SJCRH30 (cell line): ENCODE data around the gene SH3BGRL3. TPM values are rescaled to one million over a fixed set of nuclear protein-coding genes. Genes with fewer than 3 reads are reported as not detected.
"Not testable (repeated sequence)": the region's sequence is repeated elsewhere in the genome, so short reads cannot be mapped to it uniquely, and the experiment has no call there.

Experiments
- DNase-seq, 2 experiments: peaks; one replicate each; pipeline ENCODE4 v3.0.0-alpha.2; 2015 to 2020
- H3K27ac ChIP-seq: fragments of 250-450 bp; sonication (Bioruptor Pico); 2 replicates; pipeline ENCODE4 v1.5.1; 2020; ENCODE audit warnings: mild to moderate bottlenecking, moderate library complexity
- H3K27me3 ChIP-seq: fragments of 250-450 bp; sonication (Bioruptor Pico); 2 replicates; pipeline ENCODE4 v1.5.1; 2020; ENCODE audit warnings: mild to moderate bottlenecking, moderate library complexity
- H3K36me3 ChIP-seq: fragments of 250-450 bp; sonication (Bioruptor Pico); 2 replicates; pipeline ENCODE4 v1.5.1; 2020; ENCODE audit warnings: mild to moderate bottlenecking, moderate library complexity
- H3K4me1 ChIP-seq: fragments of 250-450 bp; sonication (Bioruptor Pico); 2 replicates; pipeline ENCODE4 v1.5.1; 2020; ENCODE audit warnings: mild to moderate bottlenecking, moderate library complexity
- H3K4me3 ChIP-seq: fragments of 250-450 bp; sonication (Bioruptor Pico); 2 replicates; pipeline ENCODE4 v1.5.1; 2020; ENCODE audit warnings: mild to moderate bottlenecking, moderate library complexity
- H3K9me3 ChIP-seq: fragments of 250-450 bp; sonication (Bioruptor Pico); replicated peaks from 2 replicates; pipeline ENCODE4 v1.5.1; 2020; ENCODE audit warnings: mild to moderate bottlenecking, moderate library complexity
- total RNA-seq: library from RNA; depleted of rRNA; stranded (reverse); fragments of >200 nt; shearing (Covaris generic); gene quantifications from 2 replicates; pipeline ENCODE4 v1.2.3, GENCODE V29; 2014

The SH3BGRL3 gene
- total RNA-seq, 1 experiment from 2014 or later, result 41.5 TPM

DNA sequence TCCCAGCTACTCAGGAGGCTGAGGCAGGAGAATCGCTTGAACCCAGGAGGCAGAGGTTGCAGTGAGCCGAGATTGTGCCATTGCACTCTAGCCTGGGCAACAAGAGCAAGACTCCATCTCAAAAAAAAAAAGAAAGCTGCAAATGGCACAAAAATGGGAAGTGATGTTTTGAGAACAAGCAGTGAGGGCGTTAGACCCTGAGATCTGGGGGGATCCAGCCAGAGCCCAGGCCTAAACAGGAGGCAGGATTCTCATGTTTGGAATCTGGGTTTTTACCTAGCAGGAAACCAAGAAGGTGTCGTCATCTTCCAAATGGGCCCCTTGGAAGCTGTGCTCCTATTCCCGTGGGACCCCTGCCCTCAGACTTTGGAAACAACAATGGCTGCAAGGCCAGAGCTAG lies 12.8 kb downstream of the SH3BGRL3 start:
- not testable (repeated sequence) for H3K9me3 ChIP-seq, DNase-seq, H3K27me3 ChIP-seq, H3K4me1 ChIP-seq, H3K36me3 ChIP-seq, H3K27ac ChIP-seq, H3K4me3 ChIP-seq

DNA sequence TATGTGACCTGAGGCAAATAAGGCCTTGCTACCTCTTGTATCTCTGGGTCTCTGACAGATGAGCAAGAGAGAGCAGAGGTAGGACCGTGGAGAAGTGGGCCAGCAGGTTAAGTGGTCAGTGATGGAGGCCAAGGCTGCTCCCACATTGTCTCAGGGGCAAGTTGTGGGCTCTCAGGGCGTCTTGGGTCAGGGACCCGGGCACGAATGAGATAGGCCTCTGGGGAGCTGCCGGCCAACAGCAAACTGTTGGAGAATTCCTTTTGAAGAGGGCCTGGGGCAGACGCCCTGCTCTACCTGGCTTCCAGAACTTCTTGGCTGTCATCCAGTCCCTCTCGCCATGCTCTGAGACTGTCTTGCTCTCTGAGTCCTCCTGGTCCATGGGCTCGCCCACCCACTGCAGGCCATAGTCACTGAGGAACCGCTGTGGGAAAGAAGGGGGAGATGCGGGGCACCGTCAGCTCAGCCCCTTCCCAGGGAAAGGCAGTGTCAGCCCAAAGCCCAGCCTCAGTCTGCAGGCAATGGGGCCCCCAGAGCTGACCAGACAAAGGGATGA lies 14.1 kb downstream of the SH3BGRL3 start:
- no peak for DNase-seq
- Histone ChIP-seq H3K4me3 (no peak overlapping the region), H3K4me1 (peaks cover 15% of the 10 kb centered on the region), H3K27ac (no peak overlapping the region), H3K36me3 (no peaks in the 10 kb centered on the region), H3K9me3 (no peaks in the 10 kb centered on the region), H3K27me3 (no peaks in the 10 kb centered on the region)

DNA sequence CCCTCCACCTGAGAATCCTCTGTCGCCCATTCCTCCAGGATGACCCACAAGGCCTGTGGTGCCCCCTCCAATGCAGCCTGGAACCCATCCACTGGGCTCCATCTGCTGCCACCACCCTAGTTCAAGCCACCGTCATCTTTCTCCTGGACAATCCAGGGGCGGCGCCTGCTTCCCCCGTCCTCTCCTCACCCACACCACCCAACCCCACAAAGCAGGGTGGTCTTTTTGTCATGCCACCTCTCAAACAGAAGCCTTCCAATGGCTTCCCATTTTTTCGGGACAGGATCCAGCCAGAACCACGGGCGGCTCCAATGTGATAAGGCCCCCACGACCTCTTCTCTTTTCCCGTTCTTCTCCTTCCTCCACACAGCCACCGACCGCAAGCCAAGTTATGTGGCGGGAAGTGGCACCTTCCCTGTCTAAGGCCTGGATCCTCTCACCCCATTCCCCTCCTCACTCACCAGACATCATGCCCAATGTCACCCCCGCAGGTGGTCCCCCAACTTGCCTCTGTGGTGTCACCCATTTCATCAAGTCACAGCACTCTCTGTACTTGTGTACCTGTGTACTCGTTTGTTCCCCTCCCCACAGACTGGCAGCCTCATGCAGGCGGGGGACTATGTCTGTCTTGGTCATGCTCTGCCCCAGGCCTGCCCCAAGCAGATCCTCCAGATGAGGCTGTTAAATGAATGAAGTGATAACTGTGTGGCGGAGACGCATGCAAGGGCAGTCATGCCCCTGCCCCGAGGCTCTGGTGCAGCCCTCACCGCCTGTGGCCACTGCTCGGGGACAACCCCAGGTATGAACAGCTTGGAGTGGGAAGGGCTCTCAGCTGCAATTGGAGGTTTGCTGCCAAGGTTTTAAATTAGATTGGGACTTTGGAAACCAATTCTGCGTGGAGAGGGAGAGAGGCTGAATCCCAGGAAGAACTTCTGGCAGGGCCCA lies 15.6 kb downstream of the SH3BGRL3 start:
- Histone ChIP-seq H3K36me3 (no peaks in the 10 kb centered on the region), H3K27me3 (no peaks in the 10 kb centered on the region), H3K9me3 (no peaks in the 10 kb centered on the region), H3K4me3 (no peak overlapping the region), H3K4me1 (peaks cover 16% of the 10 kb centered on the region), H3K27ac (no peak overlapping the region)
- DNase-seq, result no peak

DNA sequence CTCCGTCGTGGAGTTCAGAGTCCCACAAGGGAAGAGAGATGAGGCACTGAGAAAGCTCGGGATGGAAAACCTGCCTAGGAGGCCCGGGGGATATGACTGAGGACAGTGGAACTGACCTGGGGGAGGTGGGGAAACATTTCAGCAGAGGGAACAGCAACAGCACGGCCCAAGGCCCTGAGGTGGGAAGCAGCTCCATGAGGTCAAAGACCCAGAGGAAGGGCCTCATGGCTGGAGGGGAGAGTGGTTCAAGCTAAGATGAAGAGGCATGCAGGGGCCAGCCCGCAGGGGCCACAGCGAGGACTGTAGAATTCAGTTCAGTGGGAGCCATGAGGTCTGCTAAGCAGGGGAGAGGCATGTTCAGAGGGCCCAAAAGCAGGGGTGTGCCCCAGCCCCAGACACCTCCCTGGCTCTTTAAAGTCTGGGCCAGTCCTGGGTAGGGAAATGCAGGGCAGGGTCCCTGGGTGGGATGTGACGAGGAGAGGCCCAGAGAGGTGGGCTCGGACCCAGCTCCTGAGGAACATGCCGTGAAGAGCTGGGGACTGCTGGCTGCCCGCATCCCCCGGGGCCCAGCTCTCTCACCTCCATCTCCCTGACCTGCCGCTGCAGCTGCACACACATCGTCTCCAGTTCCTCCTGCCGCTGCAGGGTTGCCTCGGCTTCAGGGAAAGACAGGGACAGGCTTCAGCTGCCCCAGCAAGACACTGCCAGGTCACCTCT lies 16.6 kb downstream of the SH3BGRL3 start:
- H3K4me1 ChIP-seq, result peaks cover 16% of the 10 kb centered on the region
- DNase-seq, result no peak

DNA sequence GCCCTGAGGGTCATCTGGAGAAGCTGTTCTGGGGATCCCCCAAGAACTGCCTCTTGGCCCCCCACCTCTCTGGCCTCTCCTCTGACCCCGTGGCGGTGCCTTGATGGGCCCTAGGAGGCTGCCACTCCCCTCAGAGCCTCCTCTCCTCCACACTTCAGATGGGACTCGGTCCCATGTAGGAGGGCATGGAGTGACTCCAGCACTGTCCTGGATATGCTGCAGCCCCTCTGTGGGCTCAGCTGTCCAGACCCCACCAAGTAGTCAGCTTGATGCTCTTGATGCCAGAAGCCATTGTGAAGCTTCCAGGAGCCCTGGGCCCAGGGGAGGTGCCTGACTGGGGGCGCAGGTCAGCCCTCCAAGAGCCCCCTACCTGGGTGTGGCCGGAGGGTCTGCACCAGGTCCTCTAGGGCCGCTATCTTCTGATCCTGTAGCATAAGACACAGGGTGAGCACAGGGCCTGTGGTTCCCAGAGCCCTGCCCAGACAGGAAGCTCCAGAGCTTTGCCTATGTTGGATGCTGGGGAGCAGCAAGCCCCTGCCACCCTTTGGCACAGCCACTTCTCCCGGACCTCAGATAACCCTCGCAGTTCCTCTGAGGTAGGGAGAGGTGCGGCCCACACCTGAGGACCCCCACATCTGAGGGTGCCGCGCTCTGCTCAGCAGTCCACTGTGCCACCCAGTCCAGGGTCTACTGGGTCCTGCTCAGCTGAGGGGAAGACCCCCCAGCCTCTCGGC lies 17.3 kb downstream of the SH3BGRL3 start:
- H3K4me3 ChIP-seq, result no peak overlapping the region
- no peaks in the 10 kb centered on the region for H3K9me3 ChIP-seq
- H3K4me1 ChIP-seq, result peaks cover 16% of the 10 kb centered on the region
- H3K36me3 ChIP-seq, result no peaks in the 10 kb centered on the region
- DNase-seq, result no peak
- H3K27me3 ChIP-seq, result no peaks in the 10 kb centered on the region
- no peak overlapping the region for H3K27ac ChIP-seq

More for the DNA sequence above, 16.6 kb downstream of the SH3BGRL3 start:
- no peak overlapping the region for H3K4me3 ChIP-seq
- H3K27ac ChIP-seq, result no peak overlapping the region
- H3K36me3 ChIP-seq, result no peaks in the 10 kb centered on the region
- H3K27me3 ChIP-seq, result no peaks in the 10 kb centered on the region
- H3K9me3 ChIP-seq, result no peaks in the 10 kb centered on the region

DNA sequence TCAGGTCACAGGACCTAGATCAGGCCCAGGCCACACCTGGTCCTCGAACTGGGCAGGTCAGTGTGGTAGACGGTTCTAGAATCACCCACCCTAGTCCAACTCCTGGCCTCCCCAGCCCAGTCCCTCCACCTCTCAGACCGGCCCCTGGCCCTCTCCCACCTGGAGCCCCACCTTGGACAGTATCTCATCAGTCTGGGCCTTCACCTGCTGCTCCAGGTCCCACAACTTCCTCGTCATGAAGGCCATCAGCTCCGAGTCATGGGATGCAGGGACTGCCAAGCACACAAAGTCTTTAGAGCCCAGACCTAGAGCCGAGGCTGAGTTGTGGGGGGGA lies 17.9 kb downstream of the SH3BGRL3 start:
- Histone ChIP-seq H3K4me3 (no peak overlapping the region), H3K4me1 (peaks cover 21% of the 10 kb centered on the region), H3K27ac (peak overlapping the region; percentile 23), H3K9me3 (no peaks in the 10 kb centered on the region), H3K27me3 (no peaks in the 10 kb centered on the region), H3K36me3 (no peaks in the 10 kb centered on the region)
- no peak for DNase-seq

DNA sequence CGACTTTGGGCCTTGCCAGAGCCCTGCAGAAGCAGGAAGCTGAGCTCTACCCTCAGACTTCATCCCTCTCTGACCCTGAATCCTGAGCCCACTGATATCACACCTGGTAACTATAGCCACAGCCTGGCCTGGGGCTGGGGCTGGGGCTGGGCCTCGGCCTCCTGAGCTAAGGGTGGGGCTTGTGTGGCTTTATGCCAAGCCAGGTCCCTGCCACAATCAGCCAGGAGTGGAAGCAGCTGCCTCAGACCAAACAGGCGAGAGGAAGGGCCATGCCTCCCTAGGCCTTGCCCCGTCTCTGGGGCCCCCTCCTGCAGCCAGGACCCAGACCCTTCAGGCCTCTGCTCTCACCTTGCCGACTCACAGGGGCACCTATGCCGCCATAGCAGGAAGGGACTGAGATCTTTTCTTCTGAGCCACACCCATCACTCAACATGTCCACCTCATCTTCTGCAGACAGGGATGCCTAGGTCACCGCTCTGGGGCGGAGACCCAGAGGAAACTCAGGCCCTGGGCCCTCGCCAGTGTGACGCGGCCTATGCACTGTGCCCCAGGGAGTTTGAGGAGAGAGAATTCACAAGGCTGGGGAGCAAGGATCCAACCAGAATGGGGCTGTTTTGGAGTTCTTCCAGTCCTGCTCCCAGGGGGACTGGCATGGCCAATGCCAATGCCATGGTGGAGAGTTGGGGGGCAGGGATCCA lies 20.8 kb downstream of the SH3BGRL3 start:
- no peak for DNase-seq
- H3K9me3 ChIP-seq, result no peaks in the 10 kb centered on the region
- H3K27ac ChIP-seq, result no peak overlapping the region
- no peaks in the 10 kb centered on the region for H3K27me3 ChIP-seq
- H3K4me1 ChIP-seq, result peaks cover 25% of the 10 kb centered on the region
- H3K36me3 ChIP-seq, result no peaks in the 10 kb centered on the region
- no peak overlapping the region for H3K4me3 ChIP-seq

DNA sequence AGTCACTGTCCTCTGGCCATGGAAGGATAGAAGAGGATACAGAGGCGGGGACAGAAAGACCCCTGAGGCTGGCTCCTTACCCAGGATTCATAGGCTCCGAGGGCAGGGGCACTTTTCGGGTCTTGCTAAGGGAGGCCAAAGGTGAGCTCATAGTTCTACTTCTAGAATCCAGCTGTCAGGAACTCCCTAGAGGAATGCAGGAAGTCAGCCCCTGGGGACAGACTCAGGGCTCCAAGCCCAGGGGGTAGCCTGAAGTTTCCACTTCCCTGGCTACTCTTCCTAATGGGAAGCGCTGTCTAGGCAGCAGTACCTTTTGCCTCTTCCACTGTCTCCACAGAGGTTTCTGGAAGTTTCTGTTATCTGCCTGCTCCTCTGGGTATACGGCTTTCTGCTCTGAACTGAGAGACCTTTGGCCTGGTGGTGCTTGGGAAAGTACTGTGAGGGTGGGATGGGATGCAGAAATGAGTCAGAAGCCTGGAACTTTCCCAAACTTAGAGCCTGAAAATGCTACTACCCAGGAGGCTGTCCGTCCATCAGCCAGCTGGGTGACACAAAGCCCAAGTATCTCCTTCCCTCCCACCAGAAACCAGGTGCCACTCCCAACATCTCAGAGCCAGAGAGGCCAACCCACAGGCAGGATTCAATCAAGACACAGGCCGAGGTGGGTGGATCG lies 23.0 kb downstream of the SH3BGRL3 start:
- Histone ChIP-seq H3K36me3 (no peaks in the 10 kb centered on the region), H3K27me3 (no peaks in the 10 kb centered on the region; the same call in 1 of the 2 replicates), H3K4me3 (no peak overlapping the region), H3K4me1 (peaks cover 26% of the 10 kb centered on the region), H3K9me3 (no peaks in the 10 kb centered on the region), H3K27ac (no peak overlapping the region)
- peak; percentile 37 to 38 for DNase-seq

DNA sequence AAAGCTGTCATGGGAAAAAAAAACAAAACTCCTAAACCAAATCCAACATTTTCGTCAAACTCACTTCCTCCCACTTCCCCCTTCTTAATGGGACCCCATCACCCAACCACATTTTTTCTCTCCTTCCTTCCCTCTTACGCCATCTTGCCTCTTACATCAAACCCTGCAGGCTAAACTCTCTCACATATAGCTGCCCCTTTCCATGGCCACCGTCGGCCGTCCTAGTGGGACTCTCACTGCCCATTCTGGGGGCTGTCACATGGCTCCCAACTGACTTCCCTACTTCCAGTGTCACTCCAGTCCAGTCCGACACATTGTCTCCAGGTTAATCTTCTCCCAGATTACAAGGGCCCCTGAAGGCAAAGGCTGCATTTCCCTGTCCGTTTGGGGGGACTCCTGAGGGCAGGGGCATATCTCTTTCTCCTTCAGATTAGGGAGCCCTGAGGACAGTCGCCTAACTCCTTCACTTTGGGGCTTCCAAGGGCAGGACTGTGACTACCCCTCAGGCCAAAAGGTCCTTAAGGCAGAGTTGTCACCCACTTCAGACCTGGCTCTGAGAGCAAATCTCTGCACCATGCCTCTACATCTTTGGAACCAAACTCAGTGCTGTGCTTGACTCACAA lies 25.9 kb downstream of the SH3BGRL3 start:
- Histone ChIP-seq H3K27ac (no peak overlapping the region), H3K4me3 (peak overlapping the region; percentile 75), H3K9me3 (no peaks in the 10 kb centered on the region), H3K4me1 (peaks cover 13% of the 10 kb centered on the region), H3K36me3 (no peaks in the 10 kb centered on the region), H3K27me3 (peaks cover 9% of the 10 kb centered on the region)
- no peak for DNase-seq

DNA sequence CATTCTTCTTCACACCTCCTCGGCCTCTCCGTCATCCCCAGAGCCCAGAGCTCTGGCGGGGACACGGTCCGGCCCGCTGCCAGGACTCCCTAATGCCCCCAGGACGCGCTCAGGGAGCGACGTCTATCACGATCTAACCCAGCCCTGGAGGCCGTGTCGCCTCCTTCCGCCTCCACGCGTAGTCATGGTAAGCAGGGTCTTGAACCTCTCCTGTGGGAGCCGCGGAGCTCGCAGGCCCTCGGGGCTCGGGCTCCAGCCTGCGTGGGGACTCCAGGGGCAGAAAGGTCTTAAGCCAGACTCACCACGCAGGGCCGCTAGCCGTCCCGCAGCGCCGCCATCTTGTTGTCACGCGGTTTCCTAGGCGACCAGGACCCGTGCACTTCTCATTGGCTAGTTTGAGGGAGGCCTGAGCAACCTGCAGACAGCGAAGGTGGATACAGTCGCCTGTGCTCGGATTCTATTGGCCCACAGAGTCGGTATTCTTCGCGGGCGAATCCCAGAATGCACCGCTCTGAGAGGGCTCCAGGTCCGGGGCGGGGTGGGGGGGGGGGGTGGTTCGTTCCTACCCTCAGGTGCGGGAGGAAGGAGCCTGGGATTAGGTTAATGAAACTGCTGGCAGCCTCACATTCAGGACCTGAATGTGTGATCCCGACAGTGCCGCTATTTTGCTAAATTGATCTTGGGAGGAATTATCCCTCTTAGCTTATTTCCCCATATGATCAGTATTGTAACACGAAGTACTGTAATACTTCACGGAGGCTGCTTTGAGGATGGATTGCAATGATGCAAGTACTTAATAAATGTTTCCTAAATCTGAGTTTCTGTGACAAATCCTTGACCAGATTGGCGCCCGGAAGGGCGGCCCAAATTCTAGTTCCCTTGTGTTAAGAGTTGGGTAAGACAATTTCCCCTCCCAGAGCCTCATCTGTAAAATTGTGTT lies 26.7 kb downstream of the SH3BGRL3 start, which contains the start of gene UBXN11:
Gene UBXN11 (minus strand): TSS at position 347 of the 940 bp plus-strand sequence. CDS start 3,753 bp downstream, outside the sequence.
- Histone ChIP-seq H3K27me3 (peaks cover 10% of the 10 kb centered on the region), H3K27ac (no peak within 1 kb of the TSS), H3K9me3 (no peaks in the 10 kb centered on the region), H3K4me1 (peaks cover 13% of the 10 kb centered on the region), H3K4me3 (peak within 1 kb of the TSS; percentile 75), H3K36me3 (no peaks in the 10 kb centered on the region)
- peak; percentile 95 to 97 for DNase-seq

DNA sequence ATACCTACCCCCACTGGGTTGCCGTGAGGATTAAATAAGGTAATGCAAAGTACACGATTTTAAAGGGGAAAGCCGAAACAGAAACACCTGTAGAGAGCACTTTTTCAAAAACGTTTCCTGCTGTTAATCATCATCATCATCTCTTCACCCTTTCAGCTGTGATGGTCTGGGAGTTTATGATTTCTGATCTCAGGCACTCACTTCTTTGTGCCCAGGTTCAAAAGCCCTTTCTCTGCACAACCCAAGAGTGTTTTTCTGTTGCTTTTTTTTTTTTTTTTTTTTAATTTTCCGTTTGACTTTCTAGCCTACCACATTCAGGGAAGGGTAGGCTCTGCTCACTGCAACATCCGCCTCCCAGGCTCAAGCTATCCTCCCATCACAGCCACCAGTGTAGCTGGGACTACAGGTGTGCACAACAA lies 27.5 kb downstream of the SH3BGRL3 start:
- H3K36me3 ChIP-seq, result no peaks in the 10 kb centered on the region
- H3K4me3 ChIP-seq, result no peak overlapping the region; the same call in 1 of the 2 replicates
- peaks cover 11% of the 10 kb centered on the region for H3K27me3 ChIP-seq
- no peaks in the 10 kb centered on the region for H3K9me3 ChIP-seq
- peaks cover 12% of the 10 kb centered on the region for H3K4me1 ChIP-seq
- no peak for DNase-seq
- no peak overlapping the region for H3K27ac ChIP-seq
